GM12873 (cell line): ENCODE data around the gene RPL26.

Source experiments
- TF ChIP-seq, protein P1 (sequence below): IDR thresholded peaks from 2 replicates; pipeline ENCODE4 v1.5.1; 2012; ENCODE audit warnings: low read depth, mild to moderate bottlenecking, moderate library complexity, low read length, control low read depth; ENCODE audit not compliant: insufficient read depth; ENCODE audit errors: missing control alignments

RPL26 gene

DNA sequence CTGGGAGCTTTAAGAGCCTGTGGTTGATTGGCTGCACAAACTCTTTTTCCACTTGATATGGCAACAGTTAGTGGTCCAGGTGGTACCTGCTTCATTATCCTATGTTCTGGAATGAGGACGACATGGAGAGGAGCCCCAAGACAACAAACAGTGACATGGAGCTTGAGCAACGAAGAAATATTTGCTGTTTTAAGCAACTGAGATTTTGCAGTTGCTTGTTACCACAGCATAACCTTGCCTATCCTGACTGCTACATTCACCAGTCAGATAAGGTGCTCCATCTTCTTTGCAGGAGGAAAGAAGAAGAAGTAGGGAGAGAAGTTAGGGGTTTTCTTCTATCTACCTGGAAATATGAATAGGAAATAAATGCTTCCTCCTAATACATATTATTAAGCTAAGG lies 50.9 kb downstream of the RPL26 start:
- TF ChIP-seq, protein P1, sequence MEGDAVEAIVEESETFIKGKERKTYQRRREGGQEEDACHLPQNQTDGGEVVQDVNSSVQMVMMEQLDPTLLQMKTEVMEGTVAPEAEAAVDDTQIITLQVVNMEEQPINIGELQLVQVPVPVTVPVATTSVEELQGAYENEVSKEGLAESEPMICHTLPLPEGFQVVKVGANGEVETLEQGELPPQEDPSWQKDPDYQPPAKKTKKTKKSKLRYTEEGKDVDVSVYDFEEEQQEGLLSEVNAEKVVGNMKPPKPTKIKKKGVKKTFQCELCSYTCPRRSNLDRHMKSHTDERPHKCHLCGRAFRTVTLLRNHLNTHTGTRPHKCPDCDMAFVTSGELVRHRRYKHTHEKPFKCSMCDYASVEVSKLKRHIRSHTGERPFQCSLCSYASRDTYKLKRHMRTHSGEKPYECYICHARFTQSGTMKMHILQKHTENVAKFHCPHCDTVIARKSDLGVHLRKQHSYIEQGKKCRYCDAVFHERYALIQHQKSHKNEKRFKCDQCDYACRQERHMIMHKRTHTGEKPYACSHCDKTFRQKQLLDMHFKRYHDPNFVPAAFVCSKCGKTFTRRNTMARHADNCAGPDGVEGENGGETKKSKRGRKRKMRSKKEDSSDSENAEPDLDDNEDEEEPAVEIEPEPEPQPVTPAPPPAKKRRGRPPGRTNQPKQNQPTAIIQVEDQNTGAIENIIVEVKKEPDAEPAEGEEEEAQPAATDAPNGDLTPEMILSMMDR = no peak
